B cell (primary cell): ENCODE data around the gene SEMA4D. TPM values are rescaled to one million over a fixed set of nuclear protein-coding genes. Genes with fewer than 3 reads are reported as not detected.
A peak's percentile ranks its signal among the peaks of the same experiment; 100 is the strongest.

Experiments
- ATAC-seq: fragments of 200-7000 bp; cut with Tn5 transposase; one replicate; pipeline ENCODE4 v1.10.0; 2021; ENCODE audit warnings: low read depth, mild to moderate bottlenecking, moderate number of reproducible peaks, moderate library complexity
- CTCF ChIA-PET: fragments of 350-600 bp; sonication (Branson Sonifier 250); formaldehyde crosslinking; loops from one replicate; lab custom pipeline; 2021; ENCODE audit warnings: antibody characterized with exemption, inconsistent platforms; lab: Charles Lee
- POLR2A ChIA-PET: fragments of 350-600 bp; sonication (Branson Sonifier 250); formaldehyde crosslinking; loops from one replicate; lab custom pipeline; 2021; ENCODE audit warnings: antibody characterized with exemption; lab: Charles Lee
- DNase-seq: peaks from one replicate; pipeline ENCODE4 v3.0.0; 2013
- H2AFZ ChIP-seq: 2 replicates; pipeline ENCODE4 v1.6.1; 2012; ENCODE audit warnings: mild to moderate bottlenecking, low read depth, low read length; ENCODE audit not compliant: insufficient read depth, poor library complexity, severe bottlenecking
- H3K27ac ChIP-seq, 2 donors: 1 replicate in 1 of 2; 2 replicates in 1 of 2; pipeline ENCODE4 v1.5.1; 2012 to 2013; ENCODE audit warnings: low read length in 2 of 2, mild to moderate bottlenecking in 2 of 2, moderate library complexity in 1 of 2
- H3K27me3 ChIP-seq, 4 experiments: fragments of 200-600 bp in 1 of 4; sonication (generic) in 1 of 4; replicated peaks in 1 of 4; 1 replicate in 2 of 4; 2 replicates in 2 of 4; pipeline versions ENCODE4 v1.6.1 to v1.7.0; 2013 to 2016; ENCODE audit warnings: low read length in 3 of 4, mild to moderate bottlenecking in 2 of 4, mixed read lengths in 1 of 4, moderate library complexity in 1 of 4; ENCODE audit not compliant: insufficient read depth in 4 of 4, control insufficient read depth in 3 of 4; ENCODE audit errors: control extremely low read depth in 1 of 4
- H3K36me3 ChIP-seq, 2 experiments: replicated peaks in 1 of 2; 1 replicate in 1 of 2; 2 replicates in 1 of 2; pipeline versions ENCODE4 v1.6.1 to v1.7.1; 2013; ENCODE audit warnings: low read length in 1 of 2; ENCODE audit not compliant: insufficient read depth in 2 of 2, control insufficient read depth in 1 of 2; ENCODE audit errors: control extremely low read depth in 1 of 2, extremely low read depth in 1 of 2
- H3K4me1 ChIP-seq, 2 donors: fragments of 200-600 bp in 1 of 2; sonication (generic) in 1 of 2; 1 replicate in 1 of 2; 2 replicates in 1 of 2; pipeline versions ENCODE4 v1.5.1 to v1.6.1; 2013 to 2017; ENCODE audit warnings: low read length in 2 of 2; ENCODE audit not compliant: control insufficient read depth in 2 of 2, insufficient read depth in 2 of 2
- H3K4me2 ChIP-seq: replicated peaks from 2 replicates; pipeline ENCODE3; 2012; ENCODE audit warnings: mild to moderate bottlenecking, low read depth, low read length; ENCODE audit not compliant: poor library complexity, severe bottlenecking
- H3K4me3 ChIP-seq, 5 experiments: fragments of 200-600 bp in 1 of 5; sonication (generic) in 1 of 5; 1 replicate in 3 of 5; 2 replicates in 2 of 5; pipeline versions ENCODE4 v1.5.1 to v1.7.0; 2011 to 2016; ENCODE audit warnings: low read length in 4 of 5, mild to moderate bottlenecking in 4 of 5, low read depth in 2 of 5, control low read depth in 1 of 5, moderate library complexity in 1 of 5; ENCODE audit not compliant: insufficient read depth in 1 of 5; ENCODE audit errors: control extremely low read depth in 1 of 5, extremely low read depth in 1 of 5
- H3K79me2 ChIP-seq: fragments of 200-600 bp; sonication (generic); one replicate; pipeline ENCODE4 v1.6.0; 2016; ENCODE audit warnings: low read length; ENCODE audit not compliant: control insufficient read depth, insufficient read depth
- H3K9ac ChIP-seq: fragments of 200-600 bp; sonication (generic); 2 replicates; pipeline ENCODE4 v1.6.1; 2017; ENCODE audit warnings: mild to moderate bottlenecking, low read length, moderate library complexity
- H3K9me3 ChIP-seq, 3 donors: one replicate each; pipeline versions ENCODE4 v1.6.1 to v1.7.1; 2013; ENCODE audit warnings: low read length in 2 of 3; ENCODE audit not compliant: control insufficient read depth in 2 of 3, insufficient read depth in 1 of 3; ENCODE audit errors: control extremely low read depth in 1 of 3
- H4K20me1 ChIP-seq: 2 replicates; pipeline ENCODE4 v1.6.0; 2012; ENCODE audit warnings: mild to moderate bottlenecking, low read length; ENCODE audit not compliant: insufficient read depth, control insufficient read depth, poor library complexity, severe bottlenecking
- H3K27ac Mint-ChIP-seq: one replicate; pipeline ENCODE4 v1.8.0; 2021; ENCODE audit warnings: mixed read lengths
- H3K27me3 Mint-ChIP-seq: one replicate; pipeline ENCODE4 v1.8.0; 2021; ENCODE audit warnings: mixed read lengths
- H3K4me1 Mint-ChIP-seq: one replicate; pipeline ENCODE4 v1.8.0; 2021; ENCODE audit warnings: mixed read lengths
- H3K4me3 Mint-ChIP-seq: one replicate; pipeline ENCODE4 v1.8.0; 2021; ENCODE audit warnings: mixed read lengths
- H3K9me3 Mint-ChIP-seq: one replicate; pipeline ENCODE4 v1.8.0; 2022; ENCODE audit warnings: mixed read lengths; ENCODE audit not compliant: insufficient read depth
- EZH2 ChIP-seq: IDR thresholded peaks from 2 replicates; pipeline ENCODE4 v1.6.1; 2012; ENCODE audit warnings: borderline replicate concordance, low read depth, mild to moderate bottlenecking, moderate library complexity, low read length; ENCODE audit not compliant: insufficient read depth, poor library complexity, severe bottlenecking
- WGBS: methylation state at CpG from one replicate; pipeline ENCODE4 v1.1.5; 2013; ENCODE audit warnings: missing lambda C conversion rate; ENCODE audit not compliant: insufficient coverage; 5-methylcytosine and 5-hydroxymethylcytosine counted together
- intact Hi-C: fragments of 100-400 bp; cut with micrococcal nuclease; formaldehyde crosslinking; loops from one replicate; pipeline ENCODE4 v1.10.0; 2022
- polyA plus RNA-seq: library from polyadenylated mRNA; depleted of rRNA; stranded (reverse); fragments of >200 nt; gene quantifications from 2 replicates; pipeline ENCODE4 v1.2.3, GENCODE V29; 2012
- total RNA-seq, 2 donors: library from RNA; stranded (reverse); fragments of 120-200 nt in 1 of 2; gene quantifications; 1 replicate in 1 of 2; 2 replicates in 1 of 2; pipeline versions ENCODE4 v1.2.3 to v1.2.4, GENCODE V29; 2013 to 2022
- TF ChIP-seq, protein P1 (sequence below): fragments of 200-600 bp; IDR thresholded peaks from one replicate; pipeline ENCODE4 v1.8.0; 2022; ENCODE audit warnings: antibody characterized with exemption, mild to moderate bottlenecking

Gene SEMA4D
- total and polyA plus RNA-seq, 2 donors (not counting 1 experiment from before 2014, with no cell fraction given), result 53.6 to 231 TPM

DNA sequence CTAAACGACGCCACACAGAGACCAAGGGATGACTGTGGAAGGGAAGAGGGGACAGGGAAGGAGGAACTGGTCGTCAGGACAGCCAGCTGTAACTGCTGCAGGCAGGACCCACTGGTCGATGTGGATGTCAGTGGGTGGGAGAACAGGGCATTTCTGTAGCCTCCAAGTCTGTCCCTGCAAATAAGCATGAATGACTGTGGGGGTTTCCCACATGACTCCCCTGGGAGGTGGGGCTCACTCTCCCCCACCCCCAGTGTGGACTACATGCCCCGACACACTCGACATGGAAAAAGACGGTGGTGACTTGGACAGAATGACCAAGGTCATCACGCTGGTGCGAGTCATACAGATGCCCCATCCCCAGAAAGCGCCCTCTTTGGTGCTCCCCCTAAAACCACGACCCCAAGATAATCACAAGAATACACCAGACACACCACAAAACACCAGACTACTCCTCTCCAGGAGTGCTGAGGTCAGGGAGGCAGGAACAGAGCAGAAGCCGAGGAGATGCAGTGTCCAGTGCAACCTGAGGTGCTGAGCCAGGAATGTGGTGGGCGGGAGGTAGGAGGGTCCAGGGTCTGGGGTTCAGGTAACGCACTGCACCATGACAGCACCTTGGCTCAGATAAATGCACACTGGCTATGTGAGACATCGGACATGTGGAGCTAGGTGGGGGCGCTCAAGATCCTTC is 114.7 kb downstream of the SEMA4D start:
- peak overlapping the region; percentile 10 for H3K27ac Mint-ChIP-seq
- peaks cover 26% of the 10 kb centered on the region for H3K4me1 Mint-ChIP-seq
- Histone ChIP-seq H3K4me1 (peaks cover 0 to 25% of the 10 kb centered on the region in 2 donors), H2AFZ (no peak overlapping the region), H4K20me1 (peaks cover 5% of the 10 kb centered on the region), H3K4me3 (no peak overlapping the region), H3K9ac (no peak overlapping the region), H3K36me3 (peaks cover 0 to 90% of the 10 kb centered on the region in 2 experiments), H3K4me2 (no peak overlapping the region), H3K79me2 (peaks cover 3% of the 10 kb centered on the region), H3K9me3 (no peaks in the 10 kb centered on the region), H3K27ac (no peak overlapping the region), H3K27me3 (no peaks in the 10 kb centered on the region)
- no peak for ATAC-seq
- ChIA-PET CTCF (interaction anchor here (0.9 to 3.1 kb wide), 3 partner anchors 46 to 166 kb away, joined by 3 to 19 read pairs (median 5); no protein-coding TSS in a partner anchor), POLR2A (no interaction called here)
- intact Hi-C loops, result no loop called here
- no peak overlapping the region for H3K4me3 Mint-ChIP-seq
- no peaks in the 10 kb centered on the region for H3K9me3 Mint-ChIP-seq
- DNase-seq, result no peak
- H3K27me3 Mint-ChIP-seq, result no peaks in the 10 kb centered on the region
- 77% methylated on average over 13 of the region's 16 CpGs for WGBS
- TF ChIP-seq, protein P1, sequence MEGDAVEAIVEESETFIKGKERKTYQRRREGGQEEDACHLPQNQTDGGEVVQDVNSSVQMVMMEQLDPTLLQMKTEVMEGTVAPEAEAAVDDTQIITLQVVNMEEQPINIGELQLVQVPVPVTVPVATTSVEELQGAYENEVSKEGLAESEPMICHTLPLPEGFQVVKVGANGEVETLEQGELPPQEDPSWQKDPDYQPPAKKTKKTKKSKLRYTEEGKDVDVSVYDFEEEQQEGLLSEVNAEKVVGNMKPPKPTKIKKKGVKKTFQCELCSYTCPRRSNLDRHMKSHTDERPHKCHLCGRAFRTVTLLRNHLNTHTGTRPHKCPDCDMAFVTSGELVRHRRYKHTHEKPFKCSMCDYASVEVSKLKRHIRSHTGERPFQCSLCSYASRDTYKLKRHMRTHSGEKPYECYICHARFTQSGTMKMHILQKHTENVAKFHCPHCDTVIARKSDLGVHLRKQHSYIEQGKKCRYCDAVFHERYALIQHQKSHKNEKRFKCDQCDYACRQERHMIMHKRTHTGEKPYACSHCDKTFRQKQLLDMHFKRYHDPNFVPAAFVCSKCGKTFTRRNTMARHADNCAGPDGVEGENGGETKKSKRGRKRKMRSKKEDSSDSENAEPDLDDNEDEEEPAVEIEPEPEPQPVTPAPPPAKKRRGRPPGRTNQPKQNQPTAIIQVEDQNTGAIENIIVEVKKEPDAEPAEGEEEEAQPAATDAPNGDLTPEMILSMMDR, result no peak
- no peak for TF ChIP-seq EZH2
